Liver (tissue), 9 donors: ENCODE measurements around the gene SLC38A10. TPM values are rescaled to one million over a fixed set of nuclear protein-coding genes. Genes with fewer than 3 reads are reported as not detected.

Source experiments
- DNase-seq: peaks from one replicate; pipeline ENCODE4 v3.0.0-alpha.2; 2017; ENCODE audit warnings: low spot score
- H3K27ac ChIP-seq, 2 donors: one replicate each; pipeline ENCODE4 v1.7.0; 2013; ENCODE audit warnings: inconsistent platforms in 2 of 2, low read length in 2 of 2, control low read depth in 1 of 2, low read depth in 1 of 2, mild to moderate bottlenecking in 1 of 2
- H3K27me3 ChIP-seq, 4 donors: one replicate each; pipeline versions ENCODE4 v1.6.1 to v1.7.0; 2013; ENCODE audit warnings: low read length in 3 of 4, inconsistent platforms in 1 of 4, mild to moderate bottlenecking in 1 of 4, moderate library complexity in 1 of 4; ENCODE audit not compliant: control insufficient read depth in 4 of 4, insufficient read depth in 4 of 4
- H3K36me3 ChIP-seq, 4 donors: one replicate each; pipeline versions ENCODE4 v1.6.1 to v1.7.0; 2013; ENCODE audit warnings: low read length in 3 of 4, mild to moderate bottlenecking in 3 of 4, low read depth in 1 of 4, moderate library complexity in 1 of 4; ENCODE audit not compliant: control insufficient read depth in 4 of 4, insufficient read depth in 3 of 4
- H3K4me1 ChIP-seq, 4 donors: one replicate each; pipeline versions ENCODE4 v1.6.1 to v1.7.0; 2013; ENCODE audit warnings: low read length in 3 of 4, mild to moderate bottlenecking in 3 of 4, moderate library complexity in 1 of 4; ENCODE audit not compliant: control insufficient read depth in 4 of 4, insufficient read depth in 4 of 4
- H3K4me3 ChIP-seq, 3 donors: one replicate each; pipeline versions ENCODE4 v1.6.1 to v1.7.0; 2013; ENCODE audit warnings: low read length in 3 of 3, control low read depth in 1 of 3, low read depth in 1 of 3, mild to moderate bottlenecking in 1 of 3
- H3K9ac ChIP-seq, 2 donors: one replicate each; pipeline ENCODE4 v1.7.0; 2013; ENCODE audit warnings: low read length in 2 of 2, mild to moderate bottlenecking in 2 of 2, moderate library complexity in 2 of 2, control low read depth in 1 of 2, low read depth in 1 of 2
- H3K9me3 ChIP-seq, 4 donors: one replicate each; pipeline versions ENCODE4 v1.6.1 to v1.7.0; 2013; ENCODE audit warnings: low read length in 3 of 4; ENCODE audit not compliant: control insufficient read depth in 4 of 4
- GABPA ChIP-seq, 2 donors: IDR thresholded peaks in 1 of 2; conservative IDR thresholded peaks in 1 of 2; 2 replicates each; pipeline ENCODE4 v1.6.1; 2016; ENCODE audit warnings: antibody characterized with exemption in 2 of 2, mild to moderate bottlenecking in 1 of 2, moderate library complexity in 1 of 2
- HNF4A ChIP-seq, 2 donors: conservative IDR thresholded peaks; 2 replicates each; pipeline ENCODE4 v1.6.1; 2016; ENCODE audit warnings: antibody characterized with exemption in 2 of 2, mild to moderate bottlenecking in 2 of 2
- HNF4G ChIP-seq: IDR thresholded peaks from 2 replicates; pipeline ENCODE4 v1.6.1; 2016; ENCODE audit warnings: antibody characterized with exemption
- JUND ChIP-seq, 2 donors: IDR thresholded peaks; 2 replicates each; pipeline ENCODE4 v1.6.1; 2016; ENCODE audit warnings: antibody characterized with exemption in 2 of 2
- RXRA ChIP-seq, 2 donors: IDR thresholded peaks; 2 replicates each; pipeline ENCODE4 v1.6.1; 2017 to 2018; ENCODE audit warnings: antibody characterized with exemption in 2 of 2, mild to moderate bottlenecking in 1 of 2
- SP1 ChIP-seq: IDR thresholded peaks from 2 replicates; pipeline ENCODE4 v1.6.1; 2018; ENCODE audit warnings: antibody characterized with exemption, mild to moderate bottlenecking
- TAF1 ChIP-seq: conservative IDR thresholded peaks from 2 replicates; pipeline ENCODE4 v1.6.1; 2016; ENCODE audit warnings: antibody characterized with exemption, mild to moderate bottlenecking
- WGBS: extraction: QIAGEN DNeasy Blood & Tissue Kit; methylation state at CpG from one replicate; pipeline ENCODE4 v1.1.7; 2013; 5-methylcytosine and 5-hydroxymethylcytosine counted together
- polyA plus RNA-seq, 2 donors: library from polyadenylated mRNA; stranded (reverse) in 1 of 2; unstranded in 1 of 2; fragments of 200-250 nt in 1 of 2; fragments of >200 nt in 1 of 2; fragmentation: Nextera tagmentation in 1 of 2; extraction: Ambion mirVana in 1 of 2; gene quantifications; one replicate each; pipeline versions ENCODE4 v1.2.1 to v1.2.3, GENCODE V29; 2013 to 2015
- total RNA-seq, 2 donors: library from RNA; depleted of rRNA; stranded (reverse); fragments of >200 nt; gene quantifications; one replicate each; pipeline ENCODE4 v1.2.3, GENCODE V29; 2014
- TF ChIP-seq, protein P1 (sequence below): fragments of 150-350 bp; IDR thresholded peaks from 2 replicates; pipeline ENCODE4 v1.5.1; 2017; ENCODE audit warnings: improper control_type of control experiment, low read depth, low read length; ENCODE audit not compliant: missing input control
- TF ChIP-seq, protein P2 (sequence below): IDR thresholded peaks from 2 replicates; pipeline ENCODE4 v1.6.1; 2016; ENCODE audit warnings: antibody characterized with exemption
- TF ChIP-seq, protein P3 (sequence below): IDR thresholded peaks from 2 replicates; pipeline ENCODE4 v1.6.1; 2016; ENCODE audit warnings: antibody characterized with exemption, mild to moderate bottlenecking
- donor health status: healthy.
- donor health status: healthy.
- donor health status: healthy.
- donor health status: healthy.
- donor health status: healthy.

SLC38A10 gene
- total and polyA plus RNA-seq, 4 donors: 29.3 to 117 (median 54.7) TPM

- no peak overlapping the region for H3K27ac ChIP-seq
- H3K4me3 ChIP-seq: no peak overlapping the region
- H3K9ac ChIP-seq: no peak overlapping the region
- H3K36me3 ChIP-seq: no peaks in the 10 kb centered on the region
- 91% methylated on average over 13 of the region's 13 CpGs for WGBS
- H3K4me1 ChIP-seq: peaks cover 7 to 18% (median 11%) of the 10 kb centered on the region in 4 donors
- no peaks in the 10 kb centered on the region for H3K9me3 ChIP-seq
- no peak for DNase-seq
- H3K27me3 ChIP-seq: no peaks in the 10 kb centered on the region
- no peak for TF ChIP-seq TAF1
- TF ChIP-seq, protein P1, sequence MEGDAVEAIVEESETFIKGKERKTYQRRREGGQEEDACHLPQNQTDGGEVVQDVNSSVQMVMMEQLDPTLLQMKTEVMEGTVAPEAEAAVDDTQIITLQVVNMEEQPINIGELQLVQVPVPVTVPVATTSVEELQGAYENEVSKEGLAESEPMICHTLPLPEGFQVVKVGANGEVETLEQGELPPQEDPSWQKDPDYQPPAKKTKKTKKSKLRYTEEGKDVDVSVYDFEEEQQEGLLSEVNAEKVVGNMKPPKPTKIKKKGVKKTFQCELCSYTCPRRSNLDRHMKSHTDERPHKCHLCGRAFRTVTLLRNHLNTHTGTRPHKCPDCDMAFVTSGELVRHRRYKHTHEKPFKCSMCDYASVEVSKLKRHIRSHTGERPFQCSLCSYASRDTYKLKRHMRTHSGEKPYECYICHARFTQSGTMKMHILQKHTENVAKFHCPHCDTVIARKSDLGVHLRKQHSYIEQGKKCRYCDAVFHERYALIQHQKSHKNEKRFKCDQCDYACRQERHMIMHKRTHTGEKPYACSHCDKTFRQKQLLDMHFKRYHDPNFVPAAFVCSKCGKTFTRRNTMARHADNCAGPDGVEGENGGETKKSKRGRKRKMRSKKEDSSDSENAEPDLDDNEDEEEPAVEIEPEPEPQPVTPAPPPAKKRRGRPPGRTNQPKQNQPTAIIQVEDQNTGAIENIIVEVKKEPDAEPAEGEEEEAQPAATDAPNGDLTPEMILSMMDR: no peak
- no peak for TF ChIP-seq SP1
- no peak for TF ChIP-seq HNF4G
- TF ChIP-seq, protein P2, sequence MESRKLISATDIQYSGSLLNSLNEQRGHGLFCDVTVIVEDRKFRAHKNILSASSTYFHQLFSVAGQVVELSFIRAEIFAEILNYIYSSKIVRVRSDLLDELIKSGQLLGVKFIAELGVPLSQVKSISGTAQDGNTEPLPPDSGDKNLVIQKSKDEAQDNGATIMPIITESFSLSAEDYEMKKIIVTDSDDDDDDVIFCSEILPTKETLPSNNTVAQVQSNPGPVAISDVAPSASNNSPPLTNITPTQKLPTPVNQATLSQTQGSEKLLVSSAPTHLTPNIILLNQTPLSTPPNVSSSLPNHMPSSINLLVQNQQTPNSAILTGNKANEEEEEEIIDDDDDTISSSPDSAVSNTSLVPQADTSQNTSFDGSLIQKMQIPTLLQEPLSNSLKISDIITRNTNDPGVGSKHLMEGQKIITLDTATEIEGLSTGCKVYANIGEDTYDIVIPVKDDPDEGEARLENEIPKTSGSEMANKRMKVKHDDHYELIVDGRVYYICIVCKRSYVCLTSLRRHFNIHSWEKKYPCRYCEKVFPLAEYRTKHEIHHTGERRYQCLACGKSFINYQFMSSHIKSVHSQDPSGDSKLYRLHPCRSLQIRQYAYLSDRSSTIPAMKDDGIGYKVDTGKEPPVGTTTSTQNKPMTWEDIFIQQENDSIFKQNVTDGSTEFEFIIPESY: no peak
- no peak for TF ChIP-seq GABPA (IDR thresholded peaks at IDR 0.05 in 1 of 2, conservative IDR thresholded peaks at IDR 0.05 in 1 of 2)
- TF ChIP-seq, protein P3, sequence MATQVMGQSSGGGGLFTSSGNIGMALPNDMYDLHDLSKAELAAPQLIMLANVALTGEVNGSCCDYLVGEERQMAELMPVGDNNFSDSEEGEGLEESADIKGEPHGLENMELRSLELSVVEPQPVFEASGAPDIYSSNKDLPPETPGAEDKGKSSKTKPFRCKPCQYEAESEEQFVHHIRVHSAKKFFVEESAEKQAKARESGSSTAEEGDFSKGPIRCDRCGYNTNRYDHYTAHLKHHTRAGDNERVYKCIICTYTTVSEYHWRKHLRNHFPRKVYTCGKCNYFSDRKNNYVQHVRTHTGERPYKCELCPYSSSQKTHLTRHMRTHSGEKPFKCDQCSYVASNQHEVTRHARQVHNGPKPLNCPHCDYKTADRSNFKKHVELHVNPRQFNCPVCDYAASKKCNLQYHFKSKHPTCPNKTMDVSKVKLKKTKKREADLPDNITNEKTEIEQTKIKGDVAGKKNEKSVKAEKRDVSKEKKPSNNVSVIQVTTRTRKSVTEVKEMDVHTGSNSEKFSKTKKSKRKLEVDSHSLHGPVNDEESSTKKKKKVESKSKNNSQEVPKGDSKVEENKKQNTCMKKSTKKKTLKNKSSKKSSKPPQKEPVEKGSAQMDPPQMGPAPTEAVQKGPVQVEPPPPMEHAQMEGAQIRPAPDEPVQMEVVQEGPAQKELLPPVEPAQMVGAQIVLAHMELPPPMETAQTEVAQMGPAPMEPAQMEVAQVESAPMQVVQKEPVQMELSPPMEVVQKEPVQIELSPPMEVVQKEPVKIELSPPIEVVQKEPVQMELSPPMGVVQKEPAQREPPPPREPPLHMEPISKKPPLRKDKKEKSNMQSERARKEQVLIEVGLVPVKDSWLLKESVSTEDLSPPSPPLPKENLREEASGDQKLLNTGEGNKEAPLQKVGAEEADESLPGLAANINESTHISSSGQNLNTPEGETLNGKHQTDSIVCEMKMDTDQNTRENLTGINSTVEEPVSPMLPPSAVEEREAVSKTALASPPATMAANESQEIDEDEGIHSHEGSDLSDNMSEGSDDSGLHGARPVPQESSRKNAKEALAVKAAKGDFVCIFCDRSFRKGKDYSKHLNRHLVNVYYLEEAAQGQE: no peak
Observed at GRCh38 chr17:81218459-81218858, 76.6 kb downstream of the SLC38A10 start.

DNA sequence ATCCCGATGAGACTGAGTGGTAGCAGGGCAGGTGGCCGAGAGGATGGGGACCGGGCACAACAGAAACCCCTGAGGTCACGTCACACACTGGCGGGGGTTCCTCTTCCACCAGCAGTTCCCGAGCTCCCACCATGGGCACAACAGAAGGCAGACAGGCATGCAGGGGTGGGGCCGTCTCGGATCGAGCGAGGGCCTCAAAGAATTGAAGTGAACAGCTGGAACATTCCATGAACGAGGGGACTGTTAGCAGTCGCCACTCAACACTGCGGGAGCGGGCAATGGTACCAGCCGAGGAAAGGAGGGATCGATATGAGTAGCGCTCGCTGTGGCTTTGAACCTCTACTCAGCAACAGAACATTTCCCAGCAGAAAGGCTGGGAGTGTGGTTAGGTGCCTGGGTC lies 77.6 kb downstream of the SLC38A10 start:
- Histone ChIP-seq H3K9me3 (no peaks in the 10 kb centered on the region), H3K36me3 (no peaks in the 10 kb centered on the region), H3K4me3 (no peak overlapping the region), H3K27ac (no peak overlapping the region), H3K9ac (no peak overlapping the region), H3K4me1 (peaks cover 5 to 13% (median 7%) of the 10 kb centered on the region in 4 donors), H3K27me3 (no peaks in the 10 kb centered on the region)
- 97% methylated on average over 18 of the region's 18 CpGs for WGBS
- no peak for DNase-seq
- no peak for TF ChIP-seq RXRA (IDR thresholded peaks at IDR 0.05)
- TF ChIP-seq, protein P1: no peak
- TF ChIP-seq, protein P2: no peak
- TF ChIP-seq SP1: no peak
- TF ChIP-seq TAF1: no peak
- TF ChIP-seq, protein P3: no peak
- no peak for TF ChIP-seq HNF4A (conservative IDR thresholded peaks at IDR 0.05)
- TF ChIP-seq JUND (IDR thresholded peaks at IDR 0.05): no peak
